ENCODE data around the gene DOCK2. TPM values are rescaled to one million over a fixed set of nuclear protein-coding genes. Genes with fewer than 3 reads are reported as not detected.
"Not testable (repeated sequence)": the region's sequence is repeated elsewhere in the genome, so short reads cannot be mapped to it uniquely, and the experiment has no call there.

The DOCK2 gene
- total and polyA plus RNA-seq, 2 donors (not counting 1 experiment from before 2014, with no cell fraction given), result 112 to 330 TPM

DNA sequence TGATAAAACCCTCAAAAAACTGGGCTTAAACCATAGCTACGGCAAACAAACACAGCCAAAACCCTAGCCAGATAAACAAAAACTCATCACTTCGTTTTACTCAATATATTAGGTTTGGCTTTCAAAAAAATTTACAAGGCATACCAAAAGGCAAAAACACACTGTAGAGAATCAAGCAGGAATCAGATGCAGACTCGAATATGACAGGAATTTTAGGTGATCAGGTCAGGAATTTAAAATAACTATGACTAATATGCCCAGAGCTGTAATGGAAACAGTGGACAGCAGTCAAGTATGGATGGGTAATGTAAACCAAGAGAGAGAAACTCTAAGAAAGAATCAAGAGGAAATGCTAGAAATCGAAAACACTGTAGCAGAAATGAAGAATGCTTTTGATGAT, 26.5 kb upstream of the DOCK2 start:
- no peak for DNase-seq
- Mint-ChIP-seq H3K27me3 (peaks cover 7% of the 10 kb centered on the region), H3K27ac (no peak overlapping the region), H3K4me3 (no peak overlapping the region), H3K4me1 (no peaks in the 10 kb centered on the region), H3K9me3 (ENCODE audit: insufficient read depth) (peaks cover 14% of the 10 kb centered on the region)
- CTCF ChIA-PET, result no interaction called here
- Histone ChIP-seq H4K20me1 (ENCODE audit: control insufficient read depth, insufficient read depth, low read length, poor library complexity, severe bottlenecking) (no peaks in the 10 kb centered on the region), H3K4me2 (replicated peaks; ENCODE audit: low read depth, low read length, poor library complexity, severe bottlenecking) (no peak overlapping the region), H3K27ac (ENCODE audit: low read length in 2 of 2) (no peak overlapping the region), H3K27me3 (replicated peaks in 1 of 4; ENCODE audit: control extremely low read depth in 1 of 4, control insufficient read depth in 3 of 4, insufficient read depth in 4 of 4, low read length in 3 of 4) (peaks cover 0 to 1% (median 0%) of the 10 kb centered on the region in 4 experiments), H3K9me3 (ENCODE audit: control extremely low read depth in 1 of 3, control insufficient read depth in 2 of 3, insufficient read depth in 1 of 3, low read length in 2 of 3) (peaks cover 0 to 9% (median 0%) of the 10 kb centered on the region in 3 donors), H3K9ac (ENCODE audit: low read length) (no peak overlapping the region), H2AFZ (ENCODE audit: insufficient read depth, low read depth, low read length, poor library complexity, severe bottlenecking) (no peak overlapping the region), H3K4me3 (ENCODE audit: control extremely low read depth in 1 of 5, extremely low read depth in 1 of 5, insufficient read depth in 1 of 5, low read depth in 2 of 5, low read length in 4 of 5) (no peak overlapping the region), H3K79me2 (ENCODE audit: control insufficient read depth, insufficient read depth, low read length) (no peaks in the 10 kb centered on the region), H3K4me1 (ENCODE audit: control insufficient read depth in 2 of 2, insufficient read depth in 2 of 2, low read length in 2 of 2) (no peaks in the 10 kb centered on the region), H3K36me3 (replicated peaks in 1 of 2; ENCODE audit: control extremely low read depth in 1 of 2, control insufficient read depth in 1 of 2, extremely low read depth in 1 of 2, insufficient read depth in 2 of 2, low read length in 1 of 2) (no peaks in the 10 kb centered on the region)
- TF ChIP-seq, protein P1, sequence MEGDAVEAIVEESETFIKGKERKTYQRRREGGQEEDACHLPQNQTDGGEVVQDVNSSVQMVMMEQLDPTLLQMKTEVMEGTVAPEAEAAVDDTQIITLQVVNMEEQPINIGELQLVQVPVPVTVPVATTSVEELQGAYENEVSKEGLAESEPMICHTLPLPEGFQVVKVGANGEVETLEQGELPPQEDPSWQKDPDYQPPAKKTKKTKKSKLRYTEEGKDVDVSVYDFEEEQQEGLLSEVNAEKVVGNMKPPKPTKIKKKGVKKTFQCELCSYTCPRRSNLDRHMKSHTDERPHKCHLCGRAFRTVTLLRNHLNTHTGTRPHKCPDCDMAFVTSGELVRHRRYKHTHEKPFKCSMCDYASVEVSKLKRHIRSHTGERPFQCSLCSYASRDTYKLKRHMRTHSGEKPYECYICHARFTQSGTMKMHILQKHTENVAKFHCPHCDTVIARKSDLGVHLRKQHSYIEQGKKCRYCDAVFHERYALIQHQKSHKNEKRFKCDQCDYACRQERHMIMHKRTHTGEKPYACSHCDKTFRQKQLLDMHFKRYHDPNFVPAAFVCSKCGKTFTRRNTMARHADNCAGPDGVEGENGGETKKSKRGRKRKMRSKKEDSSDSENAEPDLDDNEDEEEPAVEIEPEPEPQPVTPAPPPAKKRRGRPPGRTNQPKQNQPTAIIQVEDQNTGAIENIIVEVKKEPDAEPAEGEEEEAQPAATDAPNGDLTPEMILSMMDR (IDR thresholded peaks at IDR 0.05), result no peak
- TF ChIP-seq EZH2 (IDR thresholded peaks at IDR 0.05; ENCODE audit: borderline replicate concordance, insufficient read depth, low read depth, low read length, poor library complexity, severe bottlenecking), result no peak
- ATAC-seq (ENCODE audit: low read depth), result no peak
- intact Hi-C loops (cut with micrococcal nuclease), result no loop called here
- POLR2A ChIA-PET, result no interaction called here
- whole genome bisulfite sequencing (ENCODE audit: insufficient coverage), result 92% methylated on average over 2 of the region's 4 CpGs

DNA sequence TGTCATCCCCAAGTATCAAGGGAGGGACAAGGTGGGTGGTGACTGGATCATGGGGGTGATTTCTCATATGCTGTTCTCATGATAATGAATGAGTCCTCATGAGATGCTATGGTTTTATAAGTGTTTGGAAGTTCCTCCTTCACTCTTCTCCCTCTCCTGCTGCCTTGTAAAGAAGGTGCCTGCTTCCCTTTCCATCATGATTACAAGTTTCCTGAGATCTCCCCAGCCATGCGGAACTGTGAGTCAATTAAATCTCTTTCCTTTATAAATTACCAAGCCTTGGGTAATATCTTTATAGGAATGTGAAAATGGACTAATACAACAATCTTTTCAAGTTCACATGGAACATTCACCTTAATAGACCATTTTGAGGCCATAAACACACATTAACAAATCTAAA, 21.5 kb upstream of the DOCK2 start:
- ATAC-seq (ENCODE audit: low read depth) (no peak), DNase-seq (no peak)
- Histone ChIP-seq H3K36me3 (replicated peaks in 1 of 2; ENCODE audit: control extremely low read depth in 1 of 2, control insufficient read depth in 1 of 2, extremely low read depth in 1 of 2, insufficient read depth in 2 of 2, low read length in 1 of 2) (no peaks in the 10 kb centered on the region), H3K4me3 (ENCODE audit: control extremely low read depth in 1 of 5, extremely low read depth in 1 of 5, insufficient read depth in 1 of 5, low read depth in 2 of 5, low read length in 4 of 5) (no peak overlapping the region), H3K9ac (ENCODE audit: low read length) (no peak overlapping the region), H3K27me3 (replicated peaks in 1 of 4; ENCODE audit: control extremely low read depth in 1 of 4, control insufficient read depth in 3 of 4, insufficient read depth in 4 of 4, low read length in 3 of 4) (peaks cover 0 to 4% (median 1%) of the 10 kb centered on the region in 4 experiments), H3K79me2 (ENCODE audit: control insufficient read depth, insufficient read depth, low read length) (no peaks in the 10 kb centered on the region), H3K4me1 (ENCODE audit: control insufficient read depth in 2 of 2, insufficient read depth in 2 of 2, low read length in 2 of 2) (no peaks in the 10 kb centered on the region), H3K4me2 (replicated peaks; ENCODE audit: low read depth, low read length, poor library complexity, severe bottlenecking) (no peak overlapping the region), H2AFZ (ENCODE audit: insufficient read depth, low read depth, low read length, poor library complexity, severe bottlenecking) (no peak overlapping the region), H3K9me3 (ENCODE audit: control extremely low read depth in 1 of 3, control insufficient read depth in 2 of 3, insufficient read depth in 1 of 3, low read length in 2 of 3) (no peaks in the 10 kb centered on the region), H4K20me1 (ENCODE audit: control insufficient read depth, insufficient read depth, low read length, poor library complexity, severe bottlenecking) (no peaks in the 10 kb centered on the region), H3K27ac (ENCODE audit: low read length in 2 of 2) (no peak overlapping the region)
- ChIA-PET CTCF (no interaction called here), POLR2A (no interaction called here)
- Mint-ChIP-seq H3K9me3 (ENCODE audit: insufficient read depth) (peaks cover 14% of the 10 kb centered on the region), H3K4me1 (no peaks in the 10 kb centered on the region), H3K27ac (no peak overlapping the region), H3K27me3 (peaks cover 7% of the 10 kb centered on the region), H3K4me3 (no peak overlapping the region)
- intact Hi-C loops (cut with micrococcal nuclease), result no loop called here
- WGBS (ENCODE audit: insufficient coverage), result no CpG with 5 or more reads among the region's 1 CpG
- TF ChIP-seq, protein P1 (IDR thresholded peaks at IDR 0.05), result no peak
- no peak for TF ChIP-seq EZH2 (IDR thresholded peaks at IDR 0.05; ENCODE audit: borderline replicate concordance, insufficient read depth, low read depth, low read length, poor library complexity, severe bottlenecking)

DNA sequence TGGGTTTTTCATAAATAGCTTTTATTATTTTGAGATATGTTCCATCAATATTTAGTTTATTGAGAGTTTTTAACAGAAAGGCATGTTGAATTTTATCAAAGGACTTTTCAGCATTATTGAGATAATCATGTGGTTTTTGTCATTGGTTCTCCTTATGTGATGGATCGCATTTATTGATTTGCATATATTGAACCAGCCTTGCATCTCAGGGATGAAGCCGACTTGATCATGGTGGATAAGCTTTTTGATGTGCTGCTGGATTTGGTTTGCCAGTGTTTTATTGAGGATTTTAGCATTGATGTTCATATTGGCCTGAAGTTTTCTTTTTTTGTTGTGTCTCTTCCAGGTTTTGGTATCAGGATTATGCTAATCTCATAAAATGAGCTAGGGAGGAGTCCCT, 12.8 kb upstream of the DOCK2 start:
- H3K27me3 ChIP-seq (replicated peaks in 1 of 4; ENCODE audit: control extremely low read depth in 1 of 4, control insufficient read depth in 3 of 4, insufficient read depth in 4 of 4, low read length in 3 of 4); ATAC-seq (ENCODE audit: low read depth); H3K4me2 ChIP-seq (replicated peaks; ENCODE audit: low read depth, low read length, poor library complexity, severe bottlenecking); H3K27me3 Mint-ChIP-seq; H3K27ac ChIP-seq (ENCODE audit: low read length in 2 of 2); H3K4me1 ChIP-seq (ENCODE audit: control insufficient read depth in 2 of 2, insufficient read depth in 2 of 2, low read length in 2 of 2); DNase-seq; H3K9me3 Mint-ChIP-seq (ENCODE audit: insufficient read depth); H3K9me3 ChIP-seq (ENCODE audit: control extremely low read depth in 1 of 3, control insufficient read depth in 2 of 3, insufficient read depth in 1 of 3, low read length in 2 of 3); H3K36me3 ChIP-seq (replicated peaks in 1 of 2; ENCODE audit: control extremely low read depth in 1 of 2, control insufficient read depth in 1 of 2, extremely low read depth in 1 of 2, insufficient read depth in 2 of 2, low read length in 1 of 2); H3K27ac Mint-ChIP-seq; POLR2A ChIA-PET; intact Hi-C loops (cut with micrococcal nuclease); H3K4me3 Mint-ChIP-seq; H3K9ac ChIP-seq (ENCODE audit: low read length); CTCF ChIA-PET; H3K79me2 ChIP-seq (ENCODE audit: control insufficient read depth, insufficient read depth, low read length); H3K4me1 Mint-ChIP-seq; H4K20me1 ChIP-seq (ENCODE audit: control insufficient read depth, insufficient read depth, low read length, poor library complexity, severe bottlenecking); H3K4me3 ChIP-seq (ENCODE audit: control extremely low read depth in 1 of 5, extremely low read depth in 1 of 5, insufficient read depth in 1 of 5, low read depth in 2 of 5, low read length in 4 of 5); H2AFZ ChIP-seq (ENCODE audit: insufficient read depth, low read depth, low read length, poor library complexity, severe bottlenecking): not testable (repeated sequence)
- 97% methylated on average over 2 of the region's 2 CpGs for WGBS (ENCODE audit: insufficient coverage)
